ENCODE data around the gene USP24. TPM values are rescaled to one million over a fixed set of nuclear protein-coding genes. Genes with fewer than 3 reads are reported as not detected.

Gene USP24
- total RNA-seq, 1 experiment from 2014 or later = 35.3 TPM

DNA sequence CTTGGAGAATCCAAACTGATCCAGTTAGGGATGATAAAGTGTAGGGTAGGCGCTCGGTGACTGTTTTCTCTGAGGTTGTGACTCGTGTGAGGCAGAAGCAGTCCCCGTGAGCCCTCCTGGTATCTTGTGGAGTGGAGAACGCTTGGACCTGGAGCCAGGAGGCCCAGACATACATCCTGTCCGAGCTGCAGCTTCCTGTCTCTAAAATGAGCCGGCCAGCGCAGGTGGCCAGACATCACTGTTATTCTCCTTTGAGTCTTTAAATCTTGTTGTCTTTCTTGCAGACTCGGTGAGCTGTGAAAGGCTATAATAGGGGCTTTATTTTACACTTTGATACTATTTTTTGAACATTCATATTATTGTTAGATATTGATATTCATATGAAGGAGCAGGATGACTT, 163.5 kb downstream of the USP24 start:
- no peak overlapping the region for H2BK15ac ChIP-seq (ENCODE audit: low read depth, low read length)
- Mint-ChIP-seq H3K9me3 (no peaks in the 10 kb centered on the region), H3K4me3 (no peak overlapping the region), H3K36me3 (ENCODE audit: insufficient read depth in 1 of 3, low read depth in 3 of 3) (peaks cover 10 to 44% (median 15%) of the 10 kb centered on the region in 3 experiments; a peak in 6 of 7 replicates), H3K27me3 (ENCODE audit: low read depth) (no peaks in the 10 kb centered on the region), H3K4me1 (peaks cover 0 to 2% of the 10 kb centered on the region in 2 experiments; a peak in 1 of 4 replicates), H3K27ac (peak overlapping the region in 1 of 3 experiments; percentile 89; a peak in 3 of 7 replicates)
- H3T11ph ChIP-seq (ENCODE audit: low read length) = no peak overlapping the region
- no peak overlapping the region for H4K5ac ChIP-seq (ENCODE audit: insufficient read length, low read depth, low read length)
- no peak overlapping the region for H2AFZ ChIP-seq (ENCODE audit: low read length)
- no peaks in the 10 kb centered on the region for H3K9me3 ChIP-seq (ENCODE audit: control insufficient read depth, low read depth, low read length)
- no peaks in the 10 kb centered on the region for H3K27me3 ChIP-seq (ENCODE audit: insufficient read depth, low read length)
- TF ChIP-seq, protein P1, sequence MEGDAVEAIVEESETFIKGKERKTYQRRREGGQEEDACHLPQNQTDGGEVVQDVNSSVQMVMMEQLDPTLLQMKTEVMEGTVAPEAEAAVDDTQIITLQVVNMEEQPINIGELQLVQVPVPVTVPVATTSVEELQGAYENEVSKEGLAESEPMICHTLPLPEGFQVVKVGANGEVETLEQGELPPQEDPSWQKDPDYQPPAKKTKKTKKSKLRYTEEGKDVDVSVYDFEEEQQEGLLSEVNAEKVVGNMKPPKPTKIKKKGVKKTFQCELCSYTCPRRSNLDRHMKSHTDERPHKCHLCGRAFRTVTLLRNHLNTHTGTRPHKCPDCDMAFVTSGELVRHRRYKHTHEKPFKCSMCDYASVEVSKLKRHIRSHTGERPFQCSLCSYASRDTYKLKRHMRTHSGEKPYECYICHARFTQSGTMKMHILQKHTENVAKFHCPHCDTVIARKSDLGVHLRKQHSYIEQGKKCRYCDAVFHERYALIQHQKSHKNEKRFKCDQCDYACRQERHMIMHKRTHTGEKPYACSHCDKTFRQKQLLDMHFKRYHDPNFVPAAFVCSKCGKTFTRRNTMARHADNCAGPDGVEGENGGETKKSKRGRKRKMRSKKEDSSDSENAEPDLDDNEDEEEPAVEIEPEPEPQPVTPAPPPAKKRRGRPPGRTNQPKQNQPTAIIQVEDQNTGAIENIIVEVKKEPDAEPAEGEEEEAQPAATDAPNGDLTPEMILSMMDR (conservative IDR thresholded peaks at IDR 0.05) = no peak
- H3K79me1 ChIP-seq (ENCODE audit: insufficient read depth, low read depth, low read length, poor library complexity, severe bottlenecking) = no peaks in the 10 kb centered on the region
- no peak overlapping the region for H3K9ac ChIP-seq (ENCODE audit: extremely low read depth, insufficient read length, low read length)
- no peak overlapping the region for H2BK20ac ChIP-seq (ENCODE audit: low read depth, low read length, poor library complexity, severe bottlenecking)
- no peak overlapping the region for H4K8ac ChIP-seq (replicated peaks; ENCODE audit: insufficient read length, low read depth, low read length)
- H3K4me2 ChIP-seq (ENCODE audit: insufficient read depth, insufficient read length, low read length) = no peak overlapping the region
- no peak overlapping the region for H3K4ac ChIP-seq (ENCODE audit: low read depth, low read length)
- H2AK5ac ChIP-seq (ENCODE audit: insufficient read length, low read length) = no peak overlapping the region
- no peak for DNase-seq
- no CpG with 5 or more reads among the region's 9 CpGs for WGBS (ENCODE audit: extremely low coverage, insufficient read length, low lambda C conversion rate)
- H3K18ac ChIP-seq (ENCODE audit: insufficient read length, low read depth, low read length) = no peak overlapping the region
- no peak overlapping the region for H2BK120ac ChIP-seq (ENCODE audit: low read depth, low read length, poor library complexity, severe bottlenecking)
- H3K14ac ChIP-seq (ENCODE audit: insufficient read depth, low read length) = no peak overlapping the region
- H3K27ac ChIP-seq (ENCODE audit: insufficient read length, low read depth, low read length) = no peak overlapping the region
- H3K79me2 ChIP-seq (ENCODE audit: insufficient read depth, low read length) = no peaks in the 10 kb centered on the region
- no peak overlapping the region for H2BK5ac ChIP-seq (ENCODE audit: insufficient read length, low read length)
- no peak overlapping the region for H3K56ac ChIP-seq (ENCODE audit: insufficient read length, low read depth, low read length)
- no peaks in the 10 kb centered on the region for H3K4me1 ChIP-seq (ENCODE audit: insufficient read depth, low read length)
- no peak overlapping the region for H4K91ac ChIP-seq (ENCODE audit: insufficient read length, low read depth, low read length)
- peaks cover 4% of the 10 kb centered on the region for H4K20me1 ChIP-seq (ENCODE audit: control insufficient read depth, insufficient read depth, insufficient read length)
- no peaks in the 10 kb centered on the region for H3K23me2 ChIP-seq (ENCODE audit: insufficient read length, low read depth, low read length, poor library complexity, severe bottlenecking)
- H3K23ac ChIP-seq (ENCODE audit: insufficient read length, low read depth, low read length) = no peak overlapping the region
- no peak overlapping the region for H2BK12ac ChIP-seq (ENCODE audit: insufficient read length, low read depth, low read length)

All from H9 (cell line).